Measurements from ENCODE around the gene ANKRD40CL.
"Not testable (repeated sequence)": the region's sequence is repeated elsewhere in the genome, so short reads cannot be mapped to it uniquely, and the experiment has no call there.

The ANKRD40CL gene

DNA sequence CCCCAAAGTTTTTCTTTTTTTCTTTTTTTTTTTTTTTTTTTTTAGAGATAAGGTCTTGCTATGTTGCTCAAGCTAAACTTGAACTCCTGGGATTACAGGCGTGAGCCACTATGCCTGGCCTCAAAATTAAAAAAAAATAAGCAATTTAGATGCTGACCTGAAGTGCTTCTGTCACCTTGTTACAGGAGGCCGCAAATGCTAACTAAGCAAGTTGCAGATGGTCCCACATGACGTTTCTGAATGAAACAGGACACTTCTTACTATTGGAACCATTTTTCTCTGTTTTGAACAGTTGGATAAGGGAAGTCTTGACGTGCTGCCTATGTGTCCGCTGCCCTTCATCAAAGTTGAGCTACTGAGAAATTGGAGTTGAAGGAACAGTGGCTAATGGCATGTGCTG, 8.8 kb downstream of the ANKRD40CL start:
- no peak for DNase-seq

DNA sequence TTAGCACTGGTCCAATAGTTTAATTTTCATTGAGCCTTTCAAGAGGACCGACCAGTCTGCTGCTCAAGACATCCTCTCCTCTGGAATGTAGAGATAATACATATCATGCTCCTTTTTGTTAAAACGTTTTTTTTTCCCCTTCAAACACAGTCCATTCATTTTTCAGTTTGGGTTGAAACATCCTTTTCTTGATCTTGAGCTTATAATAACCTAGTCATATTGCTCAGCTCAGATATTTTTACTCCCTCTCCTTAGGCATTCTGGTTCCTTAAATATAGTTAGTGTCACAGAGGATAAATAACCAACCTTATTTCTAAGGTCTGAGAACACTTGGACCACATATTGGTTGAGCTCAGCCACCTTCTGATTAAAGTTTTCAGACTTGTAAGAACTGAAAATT, 12.8 kb downstream of the ANKRD40CL start:
- no peak for DNase-seq

GRCh38 chr17:50749245-50749644, 18.1 kb downstream of the ANKRD40CL start:
- DNase-seq: no peak

DNA sequence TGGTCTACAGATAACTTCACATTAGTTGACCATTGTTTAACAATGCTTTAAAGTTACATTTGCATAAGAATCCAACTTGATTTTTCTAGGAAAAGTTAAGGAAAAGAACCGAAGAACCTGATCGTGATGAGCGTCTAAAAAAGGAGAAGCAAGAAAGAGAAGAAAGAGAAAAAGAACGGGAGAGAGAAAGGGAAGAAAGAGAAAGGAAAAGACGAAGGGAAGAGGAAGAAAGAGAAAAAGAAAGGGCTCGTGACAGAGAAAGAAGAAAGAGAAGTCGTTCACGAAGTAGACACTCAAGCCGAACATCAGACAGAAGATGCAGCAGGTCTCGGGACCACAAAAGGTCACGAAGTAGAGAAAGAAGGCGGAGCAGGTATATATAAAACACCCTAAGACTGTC, 21.7 kb downstream of the ANKRD40CL start:
- no peak for DNase-seq

GRCh38 chr17:50739098-50739497, 28.2 kb downstream of the ANKRD40CL start:
- DNase-seq: no peak

- no peak for DNase-seq
Measured at GRCh38 chr17:50737118-50737698, 30.1 kb downstream of the ANKRD40CL start.

DNA sequence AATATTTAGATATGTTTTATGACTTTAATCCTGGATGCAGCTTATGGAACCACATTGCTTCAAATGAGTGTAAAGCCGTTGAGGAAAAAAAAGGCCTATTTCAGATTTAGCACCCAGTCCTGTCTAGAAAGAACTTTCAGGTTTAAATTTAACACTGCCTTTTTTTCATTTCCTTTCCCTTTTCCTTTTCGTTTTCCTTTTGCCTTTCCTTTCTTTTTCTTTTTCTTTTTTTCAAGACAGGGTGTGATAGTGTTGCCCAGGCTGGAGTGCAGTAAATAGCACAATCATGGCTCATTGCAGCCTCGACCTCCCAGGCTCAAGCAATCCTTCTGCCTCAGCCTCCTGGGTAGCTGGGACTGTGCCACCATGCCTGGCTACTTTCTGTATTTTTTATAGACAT, 32.0 kb downstream of the ANKRD40CL start:
- DNase-seq: no peak

DNA sequence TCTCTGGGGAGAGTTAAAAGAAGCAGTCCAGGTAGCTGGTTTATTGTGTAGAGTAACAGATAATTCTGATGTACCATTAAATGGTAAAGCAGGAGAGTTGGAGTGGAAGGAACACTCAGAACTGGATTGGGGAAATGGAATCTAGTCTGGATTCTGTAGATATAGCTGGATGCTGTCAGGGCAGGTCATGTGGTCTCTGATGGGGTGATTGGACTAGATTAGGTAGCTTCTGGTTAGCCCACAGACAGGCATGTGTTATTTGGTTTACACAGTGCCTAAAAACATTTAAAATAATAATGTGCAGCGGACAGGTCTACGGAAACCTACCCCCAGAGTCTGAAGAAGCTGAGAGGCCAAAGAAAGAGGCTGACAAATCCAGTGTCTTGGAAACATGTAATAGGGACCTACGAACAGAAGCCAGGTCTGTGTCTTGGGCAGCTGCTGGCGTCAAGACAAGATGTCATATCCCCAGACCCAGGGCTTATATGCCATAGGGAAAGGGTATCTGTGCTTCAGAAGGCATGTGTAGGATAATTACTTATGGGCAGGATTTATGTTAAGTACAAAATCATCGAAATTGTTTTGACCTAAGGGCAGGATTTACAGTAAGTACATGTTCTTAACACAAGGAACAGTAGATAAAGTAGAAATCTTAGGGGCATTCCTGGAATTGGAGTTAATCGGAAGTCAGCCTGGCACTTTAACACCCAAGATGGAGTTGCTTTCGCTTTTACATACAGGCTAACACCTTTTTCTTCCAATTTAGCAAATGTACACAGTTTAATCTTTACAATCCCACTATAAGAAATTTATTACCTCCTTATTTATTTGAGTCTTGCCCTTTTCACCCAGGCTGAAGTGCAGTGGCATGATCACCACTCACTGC, 35.5 kb downstream of the ANKRD40CL start:
- DNase-seq: no peak

DNA sequence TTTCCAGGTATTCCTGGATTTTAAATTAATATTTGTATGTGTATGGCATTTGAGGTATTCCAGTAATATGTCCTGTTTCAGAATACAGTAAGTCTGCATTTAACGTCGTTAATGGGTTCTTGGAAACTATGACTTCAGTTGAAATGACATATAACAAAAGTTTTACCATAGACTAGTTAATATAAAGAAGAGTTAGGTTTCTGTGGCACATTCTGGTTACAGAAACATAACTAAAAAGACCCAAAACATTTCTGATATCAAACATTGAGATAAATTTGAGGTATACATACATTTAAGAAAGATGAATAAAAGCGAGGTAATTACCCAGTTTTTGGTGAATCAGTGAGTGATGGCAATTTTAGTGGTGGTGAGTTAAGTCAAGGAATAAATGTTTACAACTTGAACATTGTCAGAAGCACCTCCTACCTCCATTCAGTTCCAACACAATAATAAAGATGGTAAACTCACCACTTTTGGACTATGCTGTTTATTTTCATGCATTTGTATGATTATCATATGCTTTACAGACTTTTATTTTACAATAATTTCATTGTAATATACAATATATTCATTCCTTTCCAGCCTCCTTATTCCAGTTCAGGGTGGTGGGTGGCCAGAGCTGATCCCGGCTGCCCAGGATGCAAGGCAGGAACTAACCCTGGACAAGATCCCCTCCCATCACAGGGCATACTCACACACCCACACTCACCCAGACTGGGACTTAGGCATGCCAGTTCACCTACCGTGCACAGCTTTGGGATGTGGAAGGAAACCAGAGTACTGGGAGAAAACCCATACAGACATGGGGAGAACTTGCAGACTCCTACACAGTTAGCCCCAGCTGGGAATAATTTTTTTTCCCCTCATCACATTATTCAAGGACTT, 38.2 kb downstream of the ANKRD40CL start:
- DNase-seq: no peak

- no peak for DNase-seq
Measured at GRCh38 chr17:50728112-50728429, 39.2 kb downstream of the ANKRD40CL start.

- no peak for DNase-seq
Measured at GRCh38 chr17:50725769-50726655, 41.3 kb downstream of the ANKRD40CL start.

- DNase-seq: not testable (repeated sequence)
Measured at GRCh38 chr17:50724622-50725021, 42.7 kb downstream of the ANKRD40CL start.

DNA sequence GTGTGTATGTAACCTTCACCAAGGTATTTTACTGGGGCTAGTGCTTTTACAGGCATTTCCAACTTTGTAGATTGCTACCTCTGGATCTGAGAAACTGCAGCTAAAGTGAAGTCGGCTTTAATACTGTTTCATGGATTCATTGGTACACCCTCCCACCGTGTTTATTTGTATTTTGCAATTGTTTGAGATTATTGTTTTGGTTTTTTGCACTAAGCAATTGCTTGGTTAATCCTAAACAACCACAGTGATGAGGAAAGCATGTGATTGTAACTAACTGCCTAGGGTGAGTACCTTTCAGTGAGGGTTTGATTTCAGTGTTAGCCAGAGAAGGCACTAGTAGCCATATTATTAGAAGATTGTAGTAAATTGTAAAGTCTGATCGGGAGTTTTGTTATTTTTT, 44.6 kb downstream of the ANKRD40CL start:
- DNase-seq: no peak

DNA sequence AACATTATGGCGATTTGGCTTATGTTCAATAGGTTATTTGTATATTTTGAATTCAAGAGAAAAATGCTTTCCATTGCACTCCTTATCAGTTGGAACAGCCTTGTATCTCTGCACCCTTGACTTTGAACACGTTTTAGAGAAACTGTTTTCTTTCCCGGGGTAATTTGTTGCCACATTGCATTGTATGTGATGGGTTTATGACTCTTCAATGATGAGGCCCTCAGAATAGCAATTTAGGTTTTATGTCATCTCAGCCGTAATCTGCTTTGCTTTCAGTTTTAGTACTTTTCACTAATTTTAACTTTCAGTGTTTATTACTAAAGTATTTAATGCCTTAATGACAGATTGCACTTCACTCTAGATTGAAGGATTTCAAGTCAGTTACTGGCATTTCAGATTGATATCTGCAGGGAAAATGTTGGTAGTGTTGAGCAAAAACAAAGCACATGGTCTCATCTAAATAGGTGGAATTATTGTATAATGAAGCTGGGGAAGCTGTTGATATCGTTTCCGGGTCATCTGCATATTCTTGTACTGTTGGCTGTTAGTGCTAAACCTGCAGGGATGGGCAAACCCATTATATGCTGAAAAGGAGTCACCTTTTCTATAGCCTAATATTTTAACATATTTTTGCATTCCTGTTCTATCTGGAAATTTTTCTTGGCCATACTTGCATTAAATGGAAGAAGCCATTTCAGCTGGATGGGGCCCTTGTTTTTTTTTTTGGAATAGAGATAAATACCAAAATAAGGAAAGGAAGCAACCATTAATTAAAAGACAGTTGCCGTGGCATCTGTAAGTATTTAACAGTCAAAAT, 45.9 kb downstream of the ANKRD40CL start:
- DNase-seq: no peak

DNA sequence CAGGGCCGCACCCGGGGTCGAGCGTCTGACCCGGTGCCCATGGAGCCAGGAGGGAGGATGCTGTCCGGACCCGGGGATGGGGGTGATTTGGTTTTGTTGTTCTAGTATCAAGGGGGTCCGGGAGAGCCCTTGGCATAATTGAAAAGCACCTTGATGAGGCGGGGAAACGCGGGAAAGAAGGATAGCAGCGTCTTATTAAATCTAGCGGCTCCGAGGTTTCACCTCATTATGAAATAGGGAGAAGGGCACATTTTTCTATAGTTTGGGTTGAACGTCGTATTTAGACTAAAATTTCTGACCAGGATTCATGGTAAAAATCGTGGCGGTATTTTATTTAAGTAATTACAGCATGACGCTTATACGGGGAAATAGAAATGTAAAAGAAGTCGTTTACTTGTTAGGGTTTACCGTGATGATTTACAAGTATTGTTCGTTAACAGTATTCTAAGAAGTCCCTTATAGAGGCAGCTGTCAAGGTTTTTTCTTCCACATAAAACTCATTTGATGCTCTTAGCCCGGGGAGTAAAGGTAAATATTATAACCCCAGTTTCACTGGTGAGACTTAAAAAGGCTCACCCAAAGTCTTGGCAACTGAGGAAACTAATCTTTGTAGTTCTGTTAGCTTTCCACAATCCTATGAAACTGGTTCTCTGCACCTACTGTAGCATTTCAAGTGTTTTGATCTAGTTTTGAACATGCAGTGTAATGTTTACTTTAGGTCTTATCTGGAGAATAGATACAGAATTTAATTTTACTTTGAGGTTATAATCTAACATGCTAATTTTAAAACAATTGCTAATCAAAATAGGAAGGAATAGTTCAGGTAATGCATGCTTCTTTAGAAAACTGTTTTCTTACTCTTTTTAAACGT, 47.2 kb downstream of the ANKRD40CL start:
- DNase-seq: no peak

DNA sequence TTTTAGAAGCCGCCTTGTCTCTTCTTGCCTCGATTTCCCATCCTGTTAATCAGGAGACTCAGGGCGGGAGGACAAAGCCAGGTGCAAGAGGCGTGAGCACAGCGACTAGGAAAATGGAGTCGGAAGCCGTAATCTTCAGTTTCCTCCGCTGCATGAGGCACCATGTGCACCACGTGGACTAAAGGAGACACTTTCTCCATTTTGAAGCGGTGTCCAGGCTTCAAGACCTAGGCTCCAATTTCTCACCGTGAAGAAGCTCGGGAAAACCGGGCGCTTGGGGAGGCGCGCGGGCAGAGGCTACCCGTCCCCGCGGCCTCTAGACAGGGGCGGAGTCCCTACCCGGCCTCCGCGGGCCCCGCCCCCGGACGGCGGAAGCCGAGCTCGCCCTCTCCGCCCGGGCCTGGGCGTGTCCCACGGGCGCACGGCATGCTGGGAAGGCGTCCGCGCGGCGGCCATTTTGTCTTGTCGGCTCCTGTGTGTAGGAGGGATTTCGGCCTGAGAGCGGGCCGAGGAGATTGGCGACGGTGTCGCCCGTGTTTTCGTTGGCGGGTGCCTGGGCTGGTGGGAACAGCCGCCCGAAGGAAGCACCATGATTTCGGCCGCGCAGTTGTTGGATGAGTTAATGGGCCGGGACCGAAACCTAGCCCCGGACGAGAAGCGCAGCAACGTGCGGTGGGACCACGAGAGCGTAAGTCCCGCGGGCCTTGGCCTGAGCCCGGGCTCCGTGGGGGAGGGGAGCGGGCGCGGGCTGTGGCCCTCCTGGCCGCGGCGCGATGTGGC, 48.0 kb downstream of the ANKRD40CL start, which contains the start of gene LUC7L3:
LUC7L3 (plus strand) TSS at position 460 of the 780 bp plus-strand sequence; CDS start at position 590, 130 bp downstream.
- DNase-seq: peak; percentile 95

GRCh38 chr17:50715471-50715870, 51.8 kb downstream of the ANKRD40CL start:
- DNase-seq: peak; percentile 15

GRCh38 chr17:50712641-50713040, 54.7 kb downstream of the ANKRD40CL start:
- no peak for DNase-seq
